WTC11 (cell line): ENCODE measurements around the gene TBX15. TPM values are rescaled to one million over a fixed set of nuclear protein-coding genes. Genes with fewer than 3 reads are reported as not detected.

Source experiments
- ATAC-seq: fragments of 200-7000 bp; cut with Tn5 transposase; 2 replicates; pipeline ENCODE4 v1.10.0; 2021; ENCODE audit warnings: mild to moderate bottlenecking, moderate library complexity
- CTCF ChIA-PET: fragments of 300-600 bp; sonication (Branson Sonifier 250); formaldehyde crosslinking; loops from one replicate; lab custom pipeline; 2021; ENCODE audit warnings: antibody characterized with exemption; lab: Charles Lee
- POLR2A ChIA-PET: fragments of 350-600 bp; sonication (Branson Sonifier 250); formaldehyde crosslinking; loops from one replicate; lab custom pipeline; 2021; ENCODE audit warnings: antibody characterized with exemption; lab: Charles Lee
- DNase-seq: peaks from one replicate; pipeline ENCODE4 v3.0.0; 2021; ENCODE audit warnings: low spot score
- H3K27ac Mint-ChIP-seq: 2 replicates; pipeline ENCODE4 v1.8.0; 2021; ENCODE audit warnings: mixed read lengths
- H3K27me3 Mint-ChIP-seq: 2 replicates; pipeline ENCODE4 v1.8.0; 2021; ENCODE audit warnings: low read depth, mild to moderate bottlenecking, moderate library complexity, mixed read lengths
- H3K36me3 Mint-ChIP-seq: 2 replicates; pipeline ENCODE4 v1.8.0; 2021; ENCODE audit warnings: mixed read lengths
- H3K4me1 Mint-ChIP-seq: 2 replicates; pipeline ENCODE4 v1.8.0; 2022; ENCODE audit warnings: mixed read lengths
- H3K4me3 Mint-ChIP-seq: 2 replicates; pipeline ENCODE4 v1.8.0; 2021; ENCODE audit warnings: mild to moderate bottlenecking, moderate library complexity, mixed read lengths
- H3K9me3 Mint-ChIP-seq: 2 replicates; pipeline ENCODE4 v1.8.0; 2021; ENCODE audit warnings: mixed read lengths
- AR ChIP-seq: fragments of 250-450 bp; sonication (Bioruptor Pico); IDR thresholded peaks from 2 replicates; pipeline ENCODE4 v1.9.0; 2021; ENCODE audit warnings: mild to moderate bottlenecking
- ARID4B ChIP-seq: sonication (generic); formaldehyde crosslinking; IDR thresholded peaks from 2 replicates; pipeline ENCODE4 v1.8.0; 2023; ENCODE audit warnings: missing genetic modification reagents, mild to moderate bottlenecking, borderline replicate concordance
- ATF2 ChIP-seq: sonication (generic); formaldehyde crosslinking; IDR thresholded peaks from 2 replicates; pipeline ENCODE4 v1.8.1; 2022; ENCODE audit warnings: low read depth, missing genetic modification reagents, borderline replicate concordance
- ATF6 ChIP-seq: sonication (generic); formaldehyde crosslinking; IDR thresholded peaks from 2 replicates; pipeline ENCODE4 v1.8.1; 2023; ENCODE audit warnings: mild to moderate bottlenecking, missing genetic modification reagents
- CDX4 ChIP-seq: fragments of 250-450 bp; sonication (Bioruptor Pico); IDR thresholded peaks from 2 replicates; pipeline ENCODE4 v1.9.0; 2021; ENCODE audit warnings: moderate library complexity, mild to moderate bottlenecking, inconsistent platforms, borderline replicate concordance
- CREB1 ChIP-seq: sonication (generic); formaldehyde crosslinking; IDR thresholded peaks from 2 replicates; pipeline ENCODE4 v1.8.0; 2023; ENCODE audit warnings: mild to moderate bottlenecking, missing genetic modification reagents
- FOXK1 ChIP-seq: sonication (generic); formaldehyde crosslinking; IDR thresholded peaks from 2 replicates; pipeline ENCODE4 v1.8.0; 2022; ENCODE audit warnings: mild to moderate bottlenecking, moderate library complexity, missing genetic modification reagents
- GRHL2 ChIP-seq: fragments of 250-450 bp; sonication (Bioruptor Pico); IDR thresholded peaks from 2 replicates; pipeline ENCODE4 v1.8.0; 2022; ENCODE audit warnings: mild to moderate bottlenecking, moderate library complexity; ENCODE audit not compliant: insufficient replicate concordance, severe bottlenecking
- HMGA2 ChIP-seq: fragments of 250-450 bp; sonication (Bioruptor Pico); IDR thresholded peaks from 2 replicates; pipeline ENCODE4 v1.4.0; 2021; ENCODE audit warnings: mild to moderate bottlenecking, moderate library complexity
- JUN ChIP-seq: sonication (generic); formaldehyde crosslinking; IDR thresholded peaks from 2 replicates; pipeline ENCODE4 v1.8.0; 2023; ENCODE audit warnings: mild to moderate bottlenecking, missing genetic modification reagents
- NFYB ChIP-seq: sonication (generic); formaldehyde crosslinking; conservative IDR thresholded peaks from 2 replicates; pipeline ENCODE4 v1.8.0; 2022; ENCODE audit warnings: low read depth, missing genetic modification reagents
- SMAD4 ChIP-seq: sonication (generic); formaldehyde crosslinking; IDR thresholded peaks from 2 replicates; pipeline ENCODE4 v1.8.0; 2022; ENCODE audit warnings: mild to moderate bottlenecking, missing genetic modification reagents
- TP53 ChIP-seq: sonication (generic); formaldehyde crosslinking; IDR thresholded peaks from 2 replicates; pipeline ENCODE4 v1.8.1; 2023; ENCODE audit warnings: mild to moderate bottlenecking, missing genetic modification reagents
- ZMAT4 ChIP-seq: fragments of 250-450 bp; sonication (Bioruptor Pico); IDR thresholded peaks from 2 replicates; pipeline ENCODE4 v1.9.0; 2021; ENCODE audit warnings: mild to moderate bottlenecking
- total RNA-seq: library from RNA; stranded (reverse); gene quantifications from 3 replicates; pipeline ENCODE4 v1.2.3, GENCODE V29; 2021
- TF ChIP-seq, protein P1 (sequence below): sonication (generic); formaldehyde crosslinking; IDR thresholded peaks from 2 replicates; pipeline ENCODE4 v1.8.1; 2023; ENCODE audit warnings: mild to moderate bottlenecking, missing genetic modification reagents, borderline replicate concordance
- TF ChIP-seq, protein P2 (sequence below): fragments of 200-600 bp; IDR thresholded peaks from 2 replicates; pipeline ENCODE4 v1.8.0; 2022; ENCODE audit warnings: antibody characterized with exemption

TBX15 gene
- total RNA-seq, 1 experiment from 2014 or later, result 0.11 TPM

DNA sequence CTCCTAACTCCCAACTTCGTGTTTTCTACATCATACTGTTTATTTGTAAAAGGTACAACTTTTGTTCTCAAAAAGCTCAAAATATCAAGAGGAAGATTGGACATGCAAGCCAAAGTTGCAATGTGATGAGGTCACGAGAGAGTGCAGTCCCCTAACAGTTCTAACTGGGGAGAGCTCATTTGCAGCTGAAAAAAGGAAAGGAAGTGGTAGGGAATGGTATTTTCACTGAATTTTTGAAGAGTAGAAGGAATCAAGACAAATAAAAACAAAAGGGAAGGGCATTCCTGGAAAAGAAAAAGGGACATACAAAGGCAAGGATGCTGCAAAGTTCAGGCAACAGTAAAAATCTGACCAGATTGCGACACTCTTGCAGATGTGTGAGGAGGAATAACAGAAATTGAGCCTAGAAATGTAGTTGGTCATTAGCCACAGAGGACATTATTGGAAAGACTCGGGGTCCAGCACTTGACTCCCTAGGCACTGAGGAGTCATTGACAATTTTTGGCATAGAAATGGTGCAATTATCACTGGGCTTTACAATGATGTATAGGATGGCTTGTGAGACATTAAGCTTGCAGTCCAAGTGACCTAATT is 67.9 kb downstream of the TBX15 start (continued):
- TF ChIP-seq HMGA2 (CRISPR knock-in tag) (no peak), NFYB (CRISPR knock-in tag) (no peak), ATF2 (CRISPR knock-in tag) (no peak), ZMAT4 (CRISPR knock-in tag) (no peak), JUN (CRISPR knock-in tag) (no peak)

GRCh38 chr1:118918940-118919259 is 69.2 kb downstream of the TBX15 start:
- Mint-ChIP-seq H3K27me3 (no peaks in the 10 kb centered on the region), H3K4me3 (no peak overlapping the region), H3K36me3 (no peaks in the 10 kb centered on the region), H3K4me1 (peaks cover 37% of the 10 kb centered on the region), H3K9me3 (no peaks in the 10 kb centered on the region), H3K27ac (peak overlapping the region; percentile 22; the same call in 1 of the 2 replicates)
- CTCF ChIA-PET, result no interaction called here
- DNase-seq, result no peak
- TF ChIP-seq, protein P1, sequence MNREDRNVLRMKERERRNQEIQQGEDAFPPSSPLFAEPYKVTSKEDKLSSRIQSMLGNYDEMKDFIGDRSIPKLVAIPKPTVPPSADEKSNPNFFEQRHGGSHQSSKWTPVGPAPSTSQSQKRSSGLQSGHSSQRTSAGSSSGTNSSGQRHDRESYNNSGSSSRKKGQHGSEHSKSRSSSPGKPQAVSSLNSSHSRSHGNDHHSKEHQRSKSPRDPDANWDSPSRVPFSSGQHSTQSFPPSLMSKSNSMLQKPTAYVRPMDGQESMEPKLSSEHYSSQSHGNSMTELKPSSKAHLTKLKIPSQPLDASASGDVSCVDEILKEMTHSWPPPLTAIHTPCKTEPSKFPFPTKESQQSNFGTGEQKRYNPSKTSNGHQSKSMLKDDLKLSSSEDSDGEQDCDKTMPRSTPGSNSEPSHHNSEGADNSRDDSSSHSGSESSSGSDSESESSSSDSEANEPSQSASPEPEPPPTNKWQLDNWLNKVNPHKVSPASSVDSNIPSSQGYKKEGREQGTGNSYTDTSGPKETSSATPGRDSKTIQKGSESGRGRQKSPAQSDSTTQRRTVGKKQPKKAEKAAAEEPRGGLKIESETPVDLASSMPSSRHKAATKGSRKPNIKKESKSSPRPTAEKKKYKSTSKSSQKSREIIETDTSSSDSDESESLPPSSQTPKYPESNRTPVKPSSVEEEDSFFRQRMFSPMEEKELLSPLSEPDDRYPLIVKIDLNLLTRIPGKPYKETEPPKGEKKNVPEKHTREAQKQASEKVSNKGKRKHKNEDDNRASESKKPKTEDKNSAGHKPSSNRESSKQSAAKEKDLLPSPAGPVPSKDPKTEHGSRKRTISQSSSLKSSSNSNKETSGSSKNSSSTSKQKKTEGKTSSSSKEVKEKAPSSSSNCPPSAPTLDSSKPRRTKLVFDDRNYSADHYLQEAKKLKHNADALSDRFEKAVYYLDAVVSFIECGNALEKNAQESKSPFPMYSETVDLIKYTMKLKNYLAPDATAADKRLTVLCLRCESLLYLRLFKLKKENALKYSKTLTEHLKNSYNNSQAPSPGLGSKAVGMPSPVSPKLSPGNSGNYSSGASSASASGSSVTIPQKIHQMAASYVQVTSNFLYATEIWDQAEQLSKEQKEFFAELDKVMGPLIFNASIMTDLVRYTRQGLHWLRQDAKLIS (CRISPR knock-in tag), result no peak
- TF ChIP-seq FOXK1 (CRISPR knock-in tag), result no peak
- no peak for TF ChIP-seq SMAD4 (CRISPR knock-in tag)
- TF ChIP-seq ARID4B (CRISPR knock-in tag), result no peak
- no peak for TF ChIP-seq CREB1
- no peak for TF ChIP-seq NFYB (CRISPR knock-in tag)
- TF ChIP-seq HMGA2 (CRISPR knock-in tag), result no peak
- no peak for TF ChIP-seq GRHL2 (CRISPR knock-in tag)
- no peak for TF ChIP-seq AR (CRISPR knock-in tag)
- TF ChIP-seq, protein P2, sequence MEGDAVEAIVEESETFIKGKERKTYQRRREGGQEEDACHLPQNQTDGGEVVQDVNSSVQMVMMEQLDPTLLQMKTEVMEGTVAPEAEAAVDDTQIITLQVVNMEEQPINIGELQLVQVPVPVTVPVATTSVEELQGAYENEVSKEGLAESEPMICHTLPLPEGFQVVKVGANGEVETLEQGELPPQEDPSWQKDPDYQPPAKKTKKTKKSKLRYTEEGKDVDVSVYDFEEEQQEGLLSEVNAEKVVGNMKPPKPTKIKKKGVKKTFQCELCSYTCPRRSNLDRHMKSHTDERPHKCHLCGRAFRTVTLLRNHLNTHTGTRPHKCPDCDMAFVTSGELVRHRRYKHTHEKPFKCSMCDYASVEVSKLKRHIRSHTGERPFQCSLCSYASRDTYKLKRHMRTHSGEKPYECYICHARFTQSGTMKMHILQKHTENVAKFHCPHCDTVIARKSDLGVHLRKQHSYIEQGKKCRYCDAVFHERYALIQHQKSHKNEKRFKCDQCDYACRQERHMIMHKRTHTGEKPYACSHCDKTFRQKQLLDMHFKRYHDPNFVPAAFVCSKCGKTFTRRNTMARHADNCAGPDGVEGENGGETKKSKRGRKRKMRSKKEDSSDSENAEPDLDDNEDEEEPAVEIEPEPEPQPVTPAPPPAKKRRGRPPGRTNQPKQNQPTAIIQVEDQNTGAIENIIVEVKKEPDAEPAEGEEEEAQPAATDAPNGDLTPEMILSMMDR, result no peak
- no peak for TF ChIP-seq TP53
- TF ChIP-seq CDX4 (CRISPR knock-in tag), result no peak
- no peak for TF ChIP-seq ATF6 (CRISPR knock-in tag)
- POLR2A ChIA-PET, result no interaction called here
- no peak for ATAC-seq
